Thoracic aorta (tissue), 2 donors: ENCODE results near the gene ZNF30. TPM values are rescaled to one million over a fixed set of nuclear protein-coding genes. Genes with fewer than 3 reads are reported as not detected.
"Not testable (repeated sequence)": the region's sequence is repeated elsewhere in the genome, so short reads cannot be mapped to it uniquely, and the experiment has no call there.

Experiments used
- ATAC-seq: fragments of 150-250 bp; one replicate; pipeline ENCODE4 v1.8.0; 2017; ENCODE audit warnings: low read depth; ENCODE audit not compliant: insufficient number of reproducible peaks, low FRiP score
- DNase-seq: peaks from one replicate; pipeline ENCODE4 v3.0.0-alpha.2; 2020; ENCODE audit warnings: low spot score
- H3K27ac ChIP-seq, 2 donors: fragments of 200-600 bp; sonication (generic); 1 replicate in 1 of 2; 2 replicates in 1 of 2; pipeline ENCODE4 v1.5.1; 2016; ENCODE audit warnings: mild to moderate bottlenecking in 2 of 2, moderate library complexity in 2 of 2
- H3K27me3 ChIP-seq: fragments of 200-600 bp; sonication (generic); replicated peaks from 2 replicates; pipeline ENCODE4 v1.6.0; 2016; ENCODE audit warnings: mild to moderate bottlenecking; ENCODE audit not compliant: insufficient read depth
- H3K36me3 ChIP-seq: fragments of 200-600 bp; sonication (generic); one replicate; pipeline ENCODE4 v1.5.1; 2016
- H3K4me1 ChIP-seq, 2 donors: fragments of 200-600 bp; sonication (generic); 1 replicate in 1 of 2; 2 replicates in 1 of 2; pipeline versions ENCODE4 v1.5.1 to v1.6.0; 2016; ENCODE audit warnings: low read depth in 2 of 2, mild to moderate bottlenecking in 1 of 2; ENCODE audit not compliant: control insufficient read depth in 1 of 2
- H3K4me3 ChIP-seq: fragments of 200-600 bp; sonication (generic); 2 replicates; pipeline ENCODE4 v1.5.1; 2016; ENCODE audit warnings: mild to moderate bottlenecking
- H3K9me3 ChIP-seq: fragments of 200-600 bp; sonication (generic); 2 replicates; pipeline ENCODE4 v1.5.1; 2016
- CTCF ChIP-seq: fragments of 200-600 bp; sonication (generic); IDR thresholded peaks from one replicate; pipeline ENCODE4 v1.5.1; 2019; ENCODE audit warnings: antibody characterized with exemption
- total RNA-seq, 2 donors: library from RNA; depleted of rRNA; stranded (reverse); fragments of >200 nt; gene quantifications; one replicate each; pipeline versions ENCODE4 v1.1.0 to v1.2.3, GENCODE V29; 2016

Gene ZNF30
- total RNA-seq, 2 donors from 2014 or later = 1.5 to 1.7 TPM

- no peak for DNase-seq
- H3K27ac ChIP-seq = no peak overlapping the region
- H3K9me3 ChIP-seq = peaks cover 13% of the 10 kb centered on the region
- no peak for ATAC-seq
- no peak for TF ChIP-seq CTCF
- no peaks in the 10 kb centered on the region for H3K27me3 ChIP-seq
- peak overlapping the region; percentile 97 for H3K4me3 ChIP-seq
- peaks cover 10% of the 10 kb centered on the region for H3K36me3 ChIP-seq
- H3K4me1 ChIP-seq = peaks cover 8 to 23% of the 10 kb centered on the region in 2 donors
These were observed 37.9 kb downstream of the ZNF30 start for GRCh38 chr19:34964598-34964997.

- H3K4me1 ChIP-seq = peaks cover 8 to 23% of the 10 kb centered on the region in 2 donors
- H3K27ac ChIP-seq, H3K36me3 ChIP-seq, H3K27me3 ChIP-seq, H3K9me3 ChIP-seq, DNase-seq, ATAC-seq, H3K4me3 ChIP-seq: not testable (repeated sequence)
These were observed 38.8 kb downstream of the ZNF30 start for GRCh38 chr19:34965505-34965904.

- TF ChIP-seq CTCF = no peak
- Histone ChIP-seq H3K4me1 (peaks cover 4 to 10% of the 10 kb centered on the region in 2 donors), H3K9me3 (no peaks in the 10 kb centered on the region), H3K27ac (no peak overlapping the region), H3K27me3 (no peaks in the 10 kb centered on the region), H3K4me3 (no peak overlapping the region), H3K36me3 (no peaks in the 10 kb centered on the region)
- ATAC-seq (no peak), DNase-seq (no peak)
These were observed 40.8 kb downstream of the ZNF30 start for GRCh38 chr19:34967551-34967950.

GRCh38 chr19:34969721-34970120 lies 43.0 kb downstream of the ZNF30 start:
- Histone ChIP-seq H3K4me1 (no peaks in the 10 kb centered on the region), H3K27ac (no peak overlapping the region), H3K9me3 (no peaks in the 10 kb centered on the region), H3K4me3 (no peak overlapping the region), H3K36me3 (no peaks in the 10 kb centered on the region), H3K27me3 (no peaks in the 10 kb centered on the region)
- ATAC-seq (no peak), DNase-seq (no peak)
- TF ChIP-seq CTCF = no peak

- not testable (repeated sequence) for H3K27ac ChIP-seq, H3K9me3 ChIP-seq, H3K36me3 ChIP-seq, DNase-seq, ATAC-seq, H3K27me3 ChIP-seq, H3K4me3 ChIP-seq, H3K4me1 ChIP-seq
These were observed 43.6 kb downstream of the ZNF30 start for GRCh38 chr19:34970185-34970780.

- TF ChIP-seq CTCF = no peak
- H3K4me1 ChIP-seq = no peaks in the 10 kb centered on the region
- H3K27me3 ChIP-seq = no peaks in the 10 kb centered on the region
- ATAC-seq (no peak), DNase-seq (no peak)
- H3K9me3 ChIP-seq = no peaks in the 10 kb centered on the region
- H3K4me3 ChIP-seq = no peak overlapping the region
- H3K27ac ChIP-seq = no peak overlapping the region
- H3K36me3 ChIP-seq = no peaks in the 10 kb centered on the region
These were observed 45.5 kb downstream of the ZNF30 start for GRCh38 chr19:34972163-34972705.
